AG10803 (cell line): ENCODE data around the gene ZNF541.

Experiments used
- DNase-seq: peaks from one replicate; pipeline ENCODE4 v3.0.0; 2010; ENCODE audit warnings: low read depth
- H3K4me3 ChIP-seq: 2 replicates; pipeline ENCODE4 v1.5.1; 2011; ENCODE audit warnings: mild to moderate bottlenecking, low read length, control low read depth
- CTCF ChIP-seq: conservative IDR thresholded peaks from 2 replicates; pipeline ENCODE4 v1.5.1; 2011; ENCODE audit warnings: mild to moderate bottlenecking, low read length, control low read depth, inconsistent platforms

ZNF541 gene

GRCh38 chr19:47529018-47529742 is 43.8 kb downstream of the ZNF541 start:
- DNase-seq, result no peak
- no peak overlapping the region for H3K4me3 ChIP-seq
- no peak for TF ChIP-seq CTCF

DNA sequence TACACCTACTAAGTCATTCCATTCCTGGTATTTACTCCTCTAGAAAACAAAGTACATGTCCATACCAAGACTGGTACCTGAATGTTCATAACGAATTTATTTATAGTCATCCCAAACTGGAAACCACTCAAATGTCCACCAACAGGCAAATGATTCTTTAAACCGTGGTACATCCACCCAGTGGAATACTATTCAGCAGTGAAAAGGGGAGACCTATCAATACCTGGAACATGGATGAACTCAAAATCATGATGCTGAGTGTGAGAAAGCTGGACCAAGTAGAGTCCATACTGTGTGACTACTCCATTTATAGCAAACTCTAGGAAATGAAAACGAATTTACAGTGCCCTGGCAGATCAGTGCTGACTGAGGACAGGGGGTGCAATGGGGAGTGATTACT is 46.1 kb downstream of the ZNF541 start:
- no peak for DNase-seq
- TF ChIP-seq CTCF, result no peak
- H3K4me3 ChIP-seq, result no peak overlapping the region

DNA sequence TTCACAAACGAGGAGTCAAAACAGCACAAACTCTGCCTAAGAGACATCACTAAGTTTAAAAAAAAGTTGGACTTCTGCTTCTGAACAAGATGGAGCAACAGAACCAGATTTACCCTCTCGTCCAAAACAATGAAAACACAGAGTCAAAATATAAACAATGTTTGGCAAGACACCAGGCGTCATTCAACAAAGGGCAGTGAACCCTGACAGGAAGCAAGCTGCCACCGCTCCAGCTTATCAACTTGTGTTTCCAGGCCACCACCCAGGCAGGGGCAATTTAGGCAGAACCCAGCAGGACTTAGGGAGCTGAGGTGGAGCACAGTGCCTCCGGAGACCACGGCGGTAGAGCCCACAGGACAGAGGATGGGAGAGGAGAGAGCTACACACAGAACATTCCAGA is 49.5 kb downstream of the ZNF541 start:
- no peak overlapping the region for H3K4me3 ChIP-seq
- no peak for TF ChIP-seq CTCF
- no peak for DNase-seq
